ENCODE measurements around the gene UNC79.

GRCh38 chr14:93511001-93511400 lies 80.3 kb downstream of the UNC79 start:
- no peak for TF ChIP-seq CTCF (IDR thresholded peaks at IDR 0.05)
- TF ChIP-seq POLR2A (IDR thresholded peaks at IDR 0.05) = no peak

All from testis (tissue), 2 donors.